PC-9 (cell line): Measurements from ENCODE around the gene MYOM1. TPM values are rescaled to one million over a fixed set of nuclear protein-coding genes. Genes with fewer than 3 reads are reported as not detected.

Experiments used
- BruUV-seq: library from RNA; stranded (reverse); fragments of 400-500 nt; replicated peaks from 2 replicates; lab custom pipeline; 2021; lab: Mats Ljungman, UMichigan
- CTCF ChIA-PET: fragments of 300-600 bp; sonication (Branson Sonifier 250); formaldehyde crosslinking; loops from one replicate; lab custom pipeline; 2022; ENCODE audit warnings: antibody characterized with exemption; lab: Charles Lee
- POLR2A ChIA-PET: fragments of 300-600 bp; sonication (Branson Sonifier 250); formaldehyde crosslinking; loops from one replicate; lab custom pipeline; 2022; ENCODE audit warnings: antibody characterized with exemption; ENCODE audit not compliant: unreplicated experiment; lab: Charles Lee
- DNase-seq, 2 experiments: peaks; one replicate each; pipeline versions ENCODE4 v3.0.0 to v3.0.0-alpha.2; 2015 to 2022; ENCODE audit warnings: mixed read lengths in 1 of 2
- H2AFZ ChIP-seq: fragments of 200-600 bp; sonication (generic); 2 replicates; pipeline ENCODE4 v1.8.1; 2017; ENCODE audit warnings: antibody characterized with exemption
- H3F3A ChIP-seq: fragments of 200-600 bp; sonication (generic); 2 replicates; pipeline ENCODE4 v1.8.1; 2017; ENCODE audit warnings: antibody characterized with exemption, mild to moderate bottlenecking, low read depth; ENCODE audit not compliant: insufficient read depth
- H3K27ac ChIP-seq: fragments of 200-600 bp; sonication (generic); 2 replicates; pipeline ENCODE4 v1.6.1; 2016; ENCODE audit warnings: mixed run types
- H3K27me3 ChIP-seq: fragments of 200-600 bp; sonication (generic); 2 replicates; pipeline ENCODE4 v1.6.1; 2016; ENCODE audit warnings: low read depth, mixed run types; ENCODE audit not compliant: insufficient read depth
- H3K36me3 ChIP-seq: fragments of 200-600 bp; sonication (generic); 2 replicates; pipeline ENCODE4 v1.6.1; 2016; ENCODE audit warnings: low read depth, mixed run types
- H3K4me1 ChIP-seq: fragments of 200-600 bp; sonication (generic); replicated peaks from 2 replicates; pipeline ENCODE4 v1.6.1; 2016; ENCODE audit warnings: mixed run types; ENCODE audit not compliant: insufficient read depth
- H3K4me2 ChIP-seq: fragments of 200-600 bp; sonication (generic); 2 replicates; pipeline ENCODE4 v1.6.1; 2017; ENCODE audit warnings: mixed run types
- H3K4me3 ChIP-seq: fragments of 200-600 bp; sonication (generic); 2 replicates; pipeline ENCODE4 v1.6.1; 2016; ENCODE audit warnings: mixed run types
- H3K79me2 ChIP-seq: fragments of 200-600 bp; sonication (generic); 2 replicates; pipeline ENCODE4 v1.6.1; 2017; ENCODE audit warnings: low read depth, mixed run types
- H3K9me2 ChIP-seq: fragments of 200-600 bp; sonication (generic); 2 replicates; pipeline ENCODE4 v1.8.1; 2017; ENCODE audit warnings: mild to moderate bottlenecking; ENCODE audit not compliant: insufficient read depth
- H3K9me3 ChIP-seq: fragments of 200-600 bp; sonication (generic); 2 replicates; pipeline ENCODE4 v1.8.1; 2016; ENCODE audit warnings: low read depth; ENCODE audit not compliant: insufficient read depth
- H4K20me1 ChIP-seq: fragments of 200-600 bp; sonication (generic); 2 replicates; pipeline ENCODE4 v1.8.1; 2017; ENCODE audit not compliant: insufficient read depth
- EZH2 ChIP-seq: fragments of 200-600 bp; sonication (generic); IDR thresholded peaks from 2 replicates; pipeline ENCODE4 v1.8.0; 2017; ENCODE audit warnings: antibody characterized with exemption, low read depth
- intact Hi-C: fragments of 100-400 bp; cut with micrococcal nuclease; formaldehyde crosslinking; loops from one replicate; pipeline ENCODE4 v1.10.0; 2022; ENCODE audit not compliant: unreplicated experiment
- total RNA-seq: library from RNA; stranded (reverse); gene quantifications from 2 replicates; pipeline ENCODE4 v1.2.3, GENCODE V29; 2021
- TF ChIP-seq, protein P1 (sequence below): fragments of 200-600 bp; sonication (generic); conservative IDR thresholded peaks from 2 replicates; pipeline ENCODE4 v1.6.1; 2017; ENCODE audit warnings: mixed run types, antibody characterized with exemption, mild to moderate bottlenecking, moderate library complexity

Gene MYOM1
- total RNA-seq, 1 experiment from 2014 or later, result 1.3 TPM

GRCh38 chr18:3114451-3114850 is 105.3 kb downstream of the MYOM1 start:
- H2AFZ ChIP-seq, result no peak overlapping the region
- H3K4me2 ChIP-seq, result no peak overlapping the region
- no TSS peak for BruUV-seq
- H3K27me3 ChIP-seq, result no peaks in the 10 kb centered on the region
- no peak for DNase-seq
- TF ChIP-seq EZH2, result no peak
- TF ChIP-seq, protein P1, sequence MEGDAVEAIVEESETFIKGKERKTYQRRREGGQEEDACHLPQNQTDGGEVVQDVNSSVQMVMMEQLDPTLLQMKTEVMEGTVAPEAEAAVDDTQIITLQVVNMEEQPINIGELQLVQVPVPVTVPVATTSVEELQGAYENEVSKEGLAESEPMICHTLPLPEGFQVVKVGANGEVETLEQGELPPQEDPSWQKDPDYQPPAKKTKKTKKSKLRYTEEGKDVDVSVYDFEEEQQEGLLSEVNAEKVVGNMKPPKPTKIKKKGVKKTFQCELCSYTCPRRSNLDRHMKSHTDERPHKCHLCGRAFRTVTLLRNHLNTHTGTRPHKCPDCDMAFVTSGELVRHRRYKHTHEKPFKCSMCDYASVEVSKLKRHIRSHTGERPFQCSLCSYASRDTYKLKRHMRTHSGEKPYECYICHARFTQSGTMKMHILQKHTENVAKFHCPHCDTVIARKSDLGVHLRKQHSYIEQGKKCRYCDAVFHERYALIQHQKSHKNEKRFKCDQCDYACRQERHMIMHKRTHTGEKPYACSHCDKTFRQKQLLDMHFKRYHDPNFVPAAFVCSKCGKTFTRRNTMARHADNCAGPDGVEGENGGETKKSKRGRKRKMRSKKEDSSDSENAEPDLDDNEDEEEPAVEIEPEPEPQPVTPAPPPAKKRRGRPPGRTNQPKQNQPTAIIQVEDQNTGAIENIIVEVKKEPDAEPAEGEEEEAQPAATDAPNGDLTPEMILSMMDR, result no peak
- peaks cover 59% of the 10 kb centered on the region for H3K4me1 ChIP-seq
- intact Hi-C loops, result no loop called here
- CTCF ChIA-PET, result no interaction called here
- POLR2A ChIA-PET, result interaction anchor here (0.7 kb wide), 1 partner anchor 645 kb away, joined by 26 read pairs; no protein-coding TSS in a partner anchor
- no peaks in the 10 kb centered on the region for H4K20me1 ChIP-seq
- no peaks in the 10 kb centered on the region for H3K9me3 ChIP-seq
- H3K36me3 ChIP-seq, result no peaks in the 10 kb centered on the region
- H3K9me2 ChIP-seq, result no peaks in the 10 kb centered on the region
- H3K27ac ChIP-seq, result no peak overlapping the region
- no peaks in the 10 kb centered on the region for H3K79me2 ChIP-seq
- H3F3A ChIP-seq, result peaks cover 31% of the 10 kb centered on the region
- H3K4me3 ChIP-seq, result no peak overlapping the region

DNA sequence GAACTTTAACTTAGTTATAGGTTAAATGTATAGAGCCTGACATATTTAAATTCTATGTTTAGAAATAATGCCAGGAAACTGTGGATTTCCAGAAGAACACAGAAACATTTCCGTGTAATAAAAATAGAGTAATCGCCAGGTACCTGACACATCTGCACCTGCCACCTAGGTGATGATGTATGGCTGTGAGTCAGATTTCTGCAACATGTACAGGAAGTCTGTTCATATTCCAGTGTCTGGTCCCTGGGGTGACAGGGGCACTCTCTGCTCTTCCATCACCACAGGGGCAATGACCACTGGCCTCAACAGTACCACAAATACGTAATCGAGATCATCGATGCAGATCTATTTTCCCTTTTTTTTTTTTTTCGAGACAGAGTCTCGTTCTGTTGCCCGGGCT is 105.7 kb downstream of the MYOM1 start:
- H3K27me3 ChIP-seq, result no peaks in the 10 kb centered on the region
- H3K79me2 ChIP-seq, result no peaks in the 10 kb centered on the region
- H3K4me2 ChIP-seq, result peak overlapping the region; percentile 4; the same call in 1 of the 2 replicates
- TF ChIP-seq EZH2, result no peak
- TF ChIP-seq, protein P1, result no peak
- ChIA-PET CTCF (no interaction called here), POLR2A (interaction anchor here (0.7 kb wide), 1 partner anchor 645 kb away, joined by 26 read pairs; no protein-coding TSS in a partner anchor)
- peaks cover 31% of the 10 kb centered on the region for H3F3A ChIP-seq
- intact Hi-C loops, result no loop called here
- no peak overlapping the region for H3K4me3 ChIP-seq
- H3K36me3 ChIP-seq, result no peaks in the 10 kb centered on the region
- no TSS peak for BruUV-seq
- DNase-seq, result peak in 1 of 2 experiments; percentile 81
- no peaks in the 10 kb centered on the region for H3K9me3 ChIP-seq
- no peak overlapping the region for H2AFZ ChIP-seq
- H3K27ac ChIP-seq, result peak overlapping the region; percentile 48
- no peaks in the 10 kb centered on the region for H3K9me2 ChIP-seq
- H4K20me1 ChIP-seq, result no peaks in the 10 kb centered on the region
- H3K4me1 ChIP-seq, result peaks cover 55% of the 10 kb centered on the region

- no peak overlapping the region for H2AFZ ChIP-seq
- no peak overlapping the region for H3K27ac ChIP-seq
- H3K4me2 ChIP-seq, result no peak overlapping the region
- no peaks in the 10 kb centered on the region for H4K20me1 ChIP-seq
- no peaks in the 10 kb centered on the region for H3K36me3 ChIP-seq
- no peaks in the 10 kb centered on the region for H3K9me2 ChIP-seq
- TF ChIP-seq, protein P1, result no peak
- no peak for TF ChIP-seq EZH2
- H3K27me3 ChIP-seq, result no peaks in the 10 kb centered on the region
- intact Hi-C loops, result no loop called here
- no peaks in the 10 kb centered on the region for H3K79me2 ChIP-seq
- H3K9me3 ChIP-seq, result no peaks in the 10 kb centered on the region
- DNase-seq, result no peak
- POLR2A ChIA-PET, result no interaction called here
- peaks cover 48% of the 10 kb centered on the region for H3K4me1 ChIP-seq
- H3K4me3 ChIP-seq, result no peak overlapping the region
- H3F3A ChIP-seq, result peaks cover 25% of the 10 kb centered on the region; the same call in 1 of the 2 replicates
- CTCF ChIA-PET, result no interaction called here
- no TSS peak for BruUV-seq
These were observed 108.1 kb downstream of the MYOM1 start for GRCh38 chr18:3111523-3112240.
